GM18907 (cell line): Measurements from ENCODE around the gene MCRIP1.

ENCODE experiments used
- ATAC-seq: cut with Tn5 transposase; IDR thresholded peaks from one replicate; pipeline ENCODE4 v1.9.1; 2021; ENCODE audit warnings: mild to moderate bottlenecking, moderate library complexity; ENCODE audit not compliant: unreplicated experiment

MCRIP1 gene

GRCh38 chr17:81833160-81833920 is at the start of gene MCRIP1:
MCRIP1 (minus strand) TSS chr17:81833291; CDS start chr17:81824506, 8,785 bp downstream.
- ATAC-seq: peak; percentile 64

- ATAC-seq: no peak
These were observed 46.0 kb upstream of the MCRIP1 start for GRCh38 chr17:81879121-81879520.

- no peak for ATAC-seq
These were observed 45.2 kb upstream of the MCRIP1 start for GRCh38 chr17:81878294-81878693.

DNA sequence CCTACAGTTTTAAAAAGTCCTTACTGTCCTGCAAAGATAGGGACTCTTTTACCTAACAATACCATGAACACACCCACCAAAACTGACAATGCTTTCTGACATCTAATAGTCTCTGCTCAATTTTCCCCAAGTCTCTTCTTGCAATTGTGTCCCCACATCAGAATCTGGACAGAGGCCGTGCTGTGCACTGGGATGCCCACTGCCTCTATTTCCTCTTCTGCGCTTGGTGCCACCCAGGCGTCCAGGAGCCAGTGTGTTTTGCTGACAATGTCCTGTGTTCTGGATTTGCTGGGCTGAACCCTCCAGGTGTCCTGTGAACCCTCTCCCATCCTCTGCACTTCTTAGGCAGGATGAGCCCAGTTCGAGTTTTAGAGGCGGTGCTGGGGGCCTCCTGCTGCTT is 44.5 kb upstream of the MCRIP1 start:
- ATAC-seq: no peak

- peak; percentile 50 for ATAC-seq
These were observed 38.5 kb upstream of the MCRIP1 start for GRCh38 chr17:81871387-81872230.

DNA sequence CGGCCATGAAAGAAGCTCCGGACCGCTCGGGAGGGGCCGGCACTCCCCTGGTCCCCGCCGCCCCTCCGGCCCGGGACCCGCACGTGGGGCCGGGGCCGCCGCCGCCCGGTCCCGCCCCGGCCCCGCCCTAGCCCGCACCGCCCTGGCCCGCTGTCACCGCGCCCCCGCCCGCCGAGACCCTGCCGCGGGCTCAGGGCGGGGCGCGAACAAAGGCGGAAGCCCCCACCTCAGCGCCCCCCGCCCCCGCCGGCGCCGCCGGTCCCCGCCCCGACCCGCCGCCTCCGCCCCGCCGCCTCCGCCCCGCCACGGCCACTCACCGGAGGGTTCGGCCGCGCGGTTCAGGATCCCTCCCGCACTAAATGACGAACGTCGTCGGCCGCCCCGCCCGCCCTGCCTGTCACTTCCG is 37.9 kb upstream of the MCRIP1 start, which contains the start of gene ARHGDIA:
TSS of gene ARHGDIA (minus strand) at position 357 of the 406 bp plus-strand sequence. CDS start 1,407 bp downstream, outside the sequence.
- peak; percentile 14 for ATAC-seq

DNA sequence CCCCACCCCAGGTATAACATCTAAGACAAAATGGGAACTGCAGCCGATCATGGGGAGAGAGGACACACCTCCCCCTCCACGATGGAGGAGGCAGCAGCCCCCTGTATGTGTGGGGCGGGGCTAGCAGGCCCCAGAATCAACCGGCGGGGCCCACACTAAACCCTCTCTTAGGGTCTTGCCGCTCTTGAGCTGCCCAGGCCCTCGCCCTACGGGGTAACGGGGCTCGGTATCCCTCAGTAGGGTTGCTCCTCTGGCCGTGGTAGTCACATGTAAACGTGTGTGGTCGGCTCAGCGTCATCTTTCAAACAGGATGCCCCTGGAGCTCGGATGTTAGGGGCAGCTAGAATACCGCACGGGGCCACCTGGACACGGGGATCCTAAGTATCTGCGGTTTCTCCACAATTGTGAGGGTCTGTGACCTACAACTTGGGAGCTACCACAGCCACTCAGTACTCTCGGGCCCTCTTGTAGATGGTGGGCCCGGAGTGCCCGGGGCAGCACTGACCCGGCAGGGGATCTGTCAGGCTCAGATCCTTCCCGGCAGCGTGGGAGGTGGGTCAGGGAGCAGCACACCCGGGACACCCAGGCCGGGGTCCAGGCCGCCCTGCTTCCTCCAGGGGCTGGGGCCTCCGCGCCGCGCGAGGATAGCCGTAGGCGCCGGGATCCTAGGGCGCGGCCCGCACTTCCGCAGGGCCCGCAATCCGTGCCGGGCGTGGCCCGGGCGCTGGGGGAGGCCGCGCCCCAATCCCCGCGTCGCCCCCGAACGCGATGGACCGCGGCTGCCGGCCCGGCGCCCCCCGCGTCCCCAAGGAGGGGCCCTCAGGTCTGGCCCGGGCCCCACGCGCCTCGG is 37.3 kb upstream of the MCRIP1 start:
- ATAC-seq: no peak

DNA sequence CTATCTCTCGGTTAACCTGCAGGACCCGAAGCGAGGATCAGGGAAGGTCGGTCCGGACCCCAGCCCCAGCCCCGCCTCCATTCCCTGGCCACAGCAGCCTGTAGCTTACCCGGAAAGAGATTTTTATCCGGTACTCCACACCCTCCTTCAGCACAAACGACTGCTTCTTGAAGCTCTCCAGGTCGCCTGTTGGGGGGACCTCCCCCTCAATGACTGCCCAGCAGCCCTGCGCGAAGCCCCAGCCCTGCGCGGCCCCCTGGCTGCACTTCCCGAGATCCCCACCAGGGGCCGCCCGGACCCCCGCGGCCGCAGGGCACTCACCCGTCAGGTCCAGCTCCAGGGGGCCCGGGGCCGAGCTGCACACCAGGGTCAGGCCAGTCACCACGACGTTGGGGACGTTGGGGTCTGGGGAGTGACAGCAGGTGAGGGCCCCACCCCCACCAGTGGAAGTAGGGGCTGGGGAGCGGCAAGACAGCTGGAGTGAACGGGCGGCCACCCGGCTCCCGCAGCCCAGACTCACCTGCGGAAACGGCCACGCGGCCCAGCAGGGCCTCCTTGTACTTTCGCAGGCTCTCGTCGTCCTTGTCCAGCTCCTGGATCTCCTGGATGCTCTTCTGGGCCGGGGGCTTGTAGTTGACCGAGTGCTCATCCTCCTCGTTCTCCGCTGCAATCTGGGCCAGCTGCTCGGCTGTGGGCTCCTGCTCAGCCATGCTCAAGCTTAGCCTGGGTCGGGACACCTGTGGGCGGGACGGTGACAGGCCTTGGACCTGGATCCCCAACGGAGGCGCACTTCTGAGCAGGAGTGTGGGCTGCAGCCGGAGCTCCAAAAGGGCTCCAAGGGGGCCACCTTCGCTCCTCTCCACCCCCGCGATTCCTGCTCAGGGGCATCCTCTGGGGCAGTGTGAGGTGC is 36.4 kb upstream of the MCRIP1 start:
- ATAC-seq: no peak

GRCh38 chr17:81868674-81869220 is 35.7 kb upstream of the MCRIP1 start:
- no peak for ATAC-seq

GRCh38 chr17:81867991-81868673 is 35.0 kb upstream of the MCRIP1 start:
- ATAC-seq: no peak

- no peak for ATAC-seq
These were observed 34.3 kb upstream of the MCRIP1 start for GRCh38 chr17:81867170-81867990.

GRCh38 chr17:81866440-81867169 is 33.5 kb upstream of the MCRIP1 start:
- no peak for ATAC-seq

DNA sequence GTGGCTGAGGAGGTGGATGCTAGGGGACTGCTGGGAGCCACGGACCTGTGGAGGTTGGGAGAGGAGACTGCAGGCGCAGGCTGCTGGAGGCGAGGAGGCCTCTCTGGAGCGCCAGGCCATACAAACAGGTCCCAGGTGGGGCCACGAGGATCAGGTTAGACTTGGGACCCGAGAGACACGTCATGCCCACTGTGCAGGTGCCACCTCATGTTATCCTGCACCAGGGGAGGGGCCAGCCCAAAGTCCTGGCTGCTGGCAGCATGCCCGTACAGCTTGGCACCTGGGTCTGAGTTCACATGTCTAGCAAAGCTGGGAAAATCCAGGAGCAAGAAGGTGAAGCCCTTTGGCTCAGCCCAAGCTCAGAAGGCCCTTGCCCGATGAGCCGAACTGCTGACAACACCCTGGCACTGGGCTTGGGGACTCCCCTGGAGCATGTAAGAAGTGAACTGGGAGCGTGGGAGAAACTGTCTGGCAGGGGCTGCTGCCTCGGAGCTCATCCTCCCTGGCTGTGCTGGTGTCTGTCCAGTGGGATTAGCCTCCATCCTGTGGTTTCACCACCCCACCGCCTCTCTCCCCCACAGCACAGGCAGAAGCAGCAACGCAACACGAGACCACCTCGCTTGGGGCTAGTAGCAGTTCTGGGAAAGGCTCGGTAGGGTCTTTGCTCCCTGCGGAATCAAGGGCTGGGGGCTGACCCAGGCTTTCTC is 32.8 kb upstream of the MCRIP1 start:
- ATAC-seq: no peak

GRCh38 chr17:81865358-81865732 is 32.3 kb upstream of the MCRIP1 start:
- ATAC-seq: no peak

GRCh38 chr17:81863833-81864768 is 31.0 kb upstream of the MCRIP1 start:
- no peak for ATAC-seq

GRCh38 chr17:81863123-81863675 is 30.1 kb upstream of the MCRIP1 start:
- ATAC-seq: no peak
